SHP77 (cell line): ENCODE measurements around the gene IFITM10.

ENCODE experiments used
- DNase-seq, 2 experiments: peaks; one replicate each; lab custom pipeline; 2025; lab: John Stamatoyannopoulos, UW

The IFITM10 gene

GRCh38 chr11:1740786-1741530 lies 9.4 kb downstream of the IFITM10 start:
- no peak for DNase-seq

GRCh38 chr11:1739576-1739975 lies 10.8 kb downstream of the IFITM10 start:
- DNase-seq: no peak

GRCh38 chr11:1738380-1738779 lies 12.0 kb downstream of the IFITM10 start:
- DNase-seq: no peak

GRCh38 chr11:1737080-1737757 lies 13.2 kb downstream of the IFITM10 start:
- no peak for DNase-seq

- no peak for DNase-seq
These were observed 13.9 kb downstream of the IFITM10 start for GRCh38 chr11:1736447-1736992.

- DNase-seq: no peak
These were observed 15.1 kb downstream of the IFITM10 start for GRCh38 chr11:1735271-1735670.

GRCh38 chr11:1734641-1735081 lies 15.7 kb downstream of the IFITM10 start:
- DNase-seq: no peak

GRCh38 chr11:1733716-1734640 lies 16.4 kb downstream of the IFITM10 start:
- DNase-seq: no peak

GRCh38 chr11:1733009-1733715 lies 17.2 kb downstream of the IFITM10 start:
- DNase-seq: no peak

GRCh38 chr11:1732418-1733008 lies 17.9 kb downstream of the IFITM10 start:
- DNase-seq: no peak

- no peak for DNase-seq
These were observed 18.8 kb downstream of the IFITM10 start for GRCh38 chr11:1731451-1732059.

GRCh38 chr11:1730059-1730629 lies 20.3 kb downstream of the IFITM10 start:
- no peak for DNase-seq

- no peak for DNase-seq
These were observed 20.7 kb downstream of the IFITM10 start for GRCh38 chr11:1729692-1730011.

- no peak for DNase-seq
These were observed 21.3 kb downstream of the IFITM10 start for GRCh38 chr11:1728931-1729691.

- DNase-seq: no peak
These were observed 22.1 kb downstream of the IFITM10 start for GRCh38 chr11:1728301-1728700.

- DNase-seq: no peak
These were observed 22.5 kb downstream of the IFITM10 start for GRCh38 chr11:1727861-1728260.

GRCh38 chr11:1727096-1727690 lies 23.2 kb downstream of the IFITM10 start:
- no peak for DNase-seq

- no peak for DNase-seq
These were observed 30.6 kb downstream of the IFITM10 start for GRCh38 chr11:1719781-1720180.

- no peak for DNase-seq
These were observed 32.1 kb downstream of the IFITM10 start for GRCh38 chr11:1718326-1718725.
